GM23338 (cell line): ENCODE data around the gene IVD. TPM values are rescaled to one million over a fixed set of nuclear protein-coding genes. Genes with fewer than 3 reads are reported as not detected.

ENCODE experiments used
- POLR2AphosphoS5 ChIP-seq: IDR thresholded peaks from 2 replicates; pipeline ENCODE4 v1.6.1; 2016; ENCODE audit warnings: antibody characterized with exemption, low read depth
- STAT1 ChIP-seq: IDR thresholded peaks from one replicate; pipeline ENCODE4 v1.6.1; 2016; ENCODE audit warnings: antibody characterized with exemption; ENCODE audit not compliant: unreplicated experiment
- polyA plus RNA-seq: library from polyadenylated mRNA; unstranded; fragments of >200 nt; fragmentation: Nextera tagmentation; extraction: Ambion mirVana; gene quantifications from 2 replicates; pipeline ENCODE4 v1.2.1, GENCODE V29; 2016
- total RNA-seq: library from RNA; depleted of rRNA; stranded (reverse); fragments of >200 nt; shearing (Covaris generic); gene quantifications from 2 replicates; pipeline ENCODE4 v1.2.3, GENCODE V29; 2014
- TF ChIP-seq, protein P1 (sequence below): fragments of 250-450 bp; sonication (Bioruptor Pico); IDR thresholded peaks from 2 replicates; pipeline ENCODE4 v1.5.0; 2020; ENCODE audit warnings: mild to moderate bottlenecking, moderate library complexity
- TF ChIP-seq, protein P2 (sequence below): IDR thresholded peaks from one replicate; pipeline ENCODE4 v1.6.1; 2018; ENCODE audit warnings: antibody characterized with exemption; ENCODE audit not compliant: unreplicated experiment

The IVD gene
- total and polyA plus RNA-seq, 2 experiments from 2014 or later = 54.1 to 75.4 TPM

DNA sequence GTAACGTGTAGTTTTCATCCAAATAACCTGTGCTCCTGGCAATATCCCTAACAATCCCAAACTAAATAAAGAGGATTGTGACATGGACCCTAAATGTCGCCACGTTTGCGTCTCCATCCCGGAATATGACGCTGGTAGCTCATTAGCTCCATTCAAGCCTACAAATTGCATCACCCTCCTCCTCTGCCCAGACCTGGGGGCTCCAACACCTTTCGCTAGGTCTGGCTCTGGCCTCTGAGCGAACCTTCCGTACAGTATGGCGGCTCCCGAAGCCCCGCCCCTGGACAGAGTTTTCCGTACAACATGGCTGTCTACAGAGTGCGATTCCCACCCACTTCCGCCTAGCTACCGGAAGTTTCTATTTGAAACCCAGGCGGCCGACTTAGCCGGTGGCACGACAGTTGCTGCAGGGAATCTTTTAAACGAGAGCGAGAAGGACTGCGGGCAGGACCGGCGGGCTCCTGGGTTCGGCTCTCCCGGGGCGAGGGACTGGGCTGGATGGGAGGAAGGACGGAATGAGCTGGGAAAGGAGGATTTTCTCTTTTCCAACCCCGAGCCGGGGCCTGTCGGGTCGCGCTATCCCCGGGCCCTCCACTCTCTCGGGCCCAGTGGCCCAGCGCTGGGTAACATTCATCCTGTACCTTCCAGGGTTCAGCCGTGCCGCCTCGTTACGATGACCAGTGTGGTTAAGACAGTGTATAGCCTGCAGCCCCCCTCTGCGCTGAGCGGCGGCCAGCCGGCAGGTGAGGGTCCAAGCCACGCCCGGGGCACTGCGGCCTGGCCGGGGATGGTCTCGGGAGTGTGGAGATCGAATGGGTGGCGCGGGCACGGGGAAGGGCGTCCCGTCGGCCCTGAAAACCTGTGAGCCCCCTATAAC is 22.8 kb upstream of the IVD start, which contains the start of gene KNSTRN (continued):
- TF ChIP-seq, protein P1, sequence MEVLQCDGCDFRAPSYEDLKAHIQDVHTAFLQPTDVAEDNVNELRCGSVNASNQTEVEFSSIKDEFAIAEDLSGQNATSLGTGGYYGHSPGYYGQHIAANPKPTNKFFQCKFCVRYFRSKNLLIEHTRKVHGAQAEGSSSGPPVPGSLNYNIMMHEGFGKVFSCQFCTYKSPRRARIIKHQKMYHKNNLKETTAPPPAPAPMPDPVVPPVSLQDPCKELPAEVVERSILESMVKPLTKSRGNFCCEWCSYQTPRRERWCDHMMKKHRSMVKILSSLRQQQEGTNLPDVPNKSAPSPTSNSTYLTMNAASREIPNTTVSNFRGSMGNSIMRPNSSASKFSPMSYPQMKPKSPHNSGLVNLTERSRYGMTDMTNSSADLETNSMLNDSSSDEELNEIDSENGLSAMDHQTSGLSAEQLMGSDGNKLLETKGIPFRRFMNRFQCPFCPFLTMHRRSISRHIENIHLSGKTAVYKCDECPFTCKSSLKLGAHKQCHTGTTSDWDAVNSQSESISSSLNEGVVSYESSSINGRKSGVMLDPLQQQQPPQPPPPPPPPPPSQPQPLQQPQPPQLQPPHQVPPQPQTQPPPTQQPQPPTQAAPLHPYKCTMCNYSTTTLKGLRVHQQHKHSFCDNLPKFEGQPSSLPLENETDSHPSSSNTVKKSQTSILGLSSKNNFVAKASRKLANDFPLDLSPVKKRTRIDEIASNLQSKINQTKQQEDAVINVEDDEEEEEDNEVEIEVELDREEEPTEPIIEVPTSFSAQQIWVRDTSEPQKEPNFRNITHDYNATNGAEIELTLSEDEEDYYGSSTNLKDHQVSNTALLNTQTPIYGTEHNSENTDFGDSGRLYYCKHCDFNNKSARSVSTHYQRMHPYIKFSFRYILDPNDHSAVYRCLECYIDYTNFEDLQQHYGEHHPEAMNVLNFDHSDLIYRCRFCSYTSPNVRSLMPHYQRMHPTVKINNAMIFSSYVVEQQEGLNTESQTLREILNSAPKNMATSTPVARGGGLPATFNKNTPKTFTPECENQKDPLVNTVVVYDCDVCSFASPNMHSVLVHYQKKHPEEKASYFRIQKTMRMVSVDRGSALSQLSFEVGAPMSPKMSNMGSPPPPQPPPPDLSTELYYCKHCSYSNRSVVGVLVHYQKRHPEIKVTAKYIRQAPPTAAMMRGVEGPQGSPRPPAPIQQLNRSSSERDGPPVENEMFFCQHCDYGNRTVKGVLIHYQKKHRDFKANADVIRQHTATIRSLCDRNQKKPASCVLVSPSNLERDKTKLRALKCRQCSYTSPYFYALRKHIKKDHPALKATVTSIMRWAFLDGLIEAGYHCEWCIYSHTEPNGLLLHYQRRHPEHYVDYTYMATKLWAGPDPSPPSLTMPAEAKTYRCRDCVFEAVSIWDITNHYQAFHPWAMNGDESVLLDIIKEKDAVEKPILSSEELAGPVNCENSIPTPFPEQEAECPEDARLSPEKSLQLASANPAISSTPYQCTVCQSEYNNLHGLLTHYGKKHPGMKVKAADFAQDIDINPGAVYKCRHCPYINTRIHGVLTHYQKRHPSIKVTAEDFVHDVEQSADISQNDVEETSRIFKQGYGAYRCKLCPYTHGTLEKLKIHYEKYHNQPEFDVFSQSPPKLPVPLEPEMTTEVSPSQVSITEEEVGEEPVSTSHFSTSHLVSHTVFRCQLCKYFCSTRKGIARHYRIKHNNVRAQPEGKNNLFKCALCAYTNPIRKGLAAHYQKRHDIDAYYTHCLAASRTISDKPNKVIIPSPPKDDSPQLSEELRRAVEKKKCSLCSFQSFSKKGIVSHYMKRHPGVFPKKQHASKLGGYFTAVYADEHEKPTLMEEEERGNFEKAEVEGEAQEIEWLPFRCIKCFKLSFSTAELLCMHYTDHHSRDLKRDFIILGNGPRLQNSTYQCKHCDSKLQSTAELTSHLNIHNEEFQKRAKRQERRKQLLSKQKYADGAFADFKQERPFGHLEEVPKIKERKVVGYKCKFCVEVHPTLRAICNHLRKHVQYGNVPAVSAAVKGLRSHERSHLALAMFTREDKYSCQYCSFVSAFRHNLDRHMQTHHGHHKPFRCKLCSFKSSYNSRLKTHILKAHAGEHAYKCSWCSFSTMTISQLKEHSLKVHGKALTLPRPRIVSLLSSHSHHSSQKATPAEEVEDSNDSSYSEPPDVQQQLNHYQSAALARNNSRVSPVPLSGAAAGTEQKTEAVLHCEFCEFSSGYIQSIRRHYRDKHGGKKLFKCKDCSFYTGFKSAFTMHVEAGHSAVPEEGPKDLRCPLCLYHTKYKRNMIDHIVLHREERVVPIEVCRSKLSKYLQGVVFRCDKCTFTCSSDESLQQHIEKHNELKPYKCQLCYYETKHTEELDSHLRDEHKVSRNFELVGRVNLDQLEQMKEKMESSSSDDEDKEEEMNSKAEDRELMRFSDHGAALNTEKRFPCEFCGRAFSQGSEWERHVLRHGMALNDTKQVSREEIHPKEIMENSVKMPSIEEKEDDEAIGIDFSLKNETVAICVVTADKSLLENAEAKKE = no peak
- TF ChIP-seq STAT1 (no peak), POLR2AphosphoS5 (peak; percentile 88)
- TF ChIP-seq, protein P2, sequence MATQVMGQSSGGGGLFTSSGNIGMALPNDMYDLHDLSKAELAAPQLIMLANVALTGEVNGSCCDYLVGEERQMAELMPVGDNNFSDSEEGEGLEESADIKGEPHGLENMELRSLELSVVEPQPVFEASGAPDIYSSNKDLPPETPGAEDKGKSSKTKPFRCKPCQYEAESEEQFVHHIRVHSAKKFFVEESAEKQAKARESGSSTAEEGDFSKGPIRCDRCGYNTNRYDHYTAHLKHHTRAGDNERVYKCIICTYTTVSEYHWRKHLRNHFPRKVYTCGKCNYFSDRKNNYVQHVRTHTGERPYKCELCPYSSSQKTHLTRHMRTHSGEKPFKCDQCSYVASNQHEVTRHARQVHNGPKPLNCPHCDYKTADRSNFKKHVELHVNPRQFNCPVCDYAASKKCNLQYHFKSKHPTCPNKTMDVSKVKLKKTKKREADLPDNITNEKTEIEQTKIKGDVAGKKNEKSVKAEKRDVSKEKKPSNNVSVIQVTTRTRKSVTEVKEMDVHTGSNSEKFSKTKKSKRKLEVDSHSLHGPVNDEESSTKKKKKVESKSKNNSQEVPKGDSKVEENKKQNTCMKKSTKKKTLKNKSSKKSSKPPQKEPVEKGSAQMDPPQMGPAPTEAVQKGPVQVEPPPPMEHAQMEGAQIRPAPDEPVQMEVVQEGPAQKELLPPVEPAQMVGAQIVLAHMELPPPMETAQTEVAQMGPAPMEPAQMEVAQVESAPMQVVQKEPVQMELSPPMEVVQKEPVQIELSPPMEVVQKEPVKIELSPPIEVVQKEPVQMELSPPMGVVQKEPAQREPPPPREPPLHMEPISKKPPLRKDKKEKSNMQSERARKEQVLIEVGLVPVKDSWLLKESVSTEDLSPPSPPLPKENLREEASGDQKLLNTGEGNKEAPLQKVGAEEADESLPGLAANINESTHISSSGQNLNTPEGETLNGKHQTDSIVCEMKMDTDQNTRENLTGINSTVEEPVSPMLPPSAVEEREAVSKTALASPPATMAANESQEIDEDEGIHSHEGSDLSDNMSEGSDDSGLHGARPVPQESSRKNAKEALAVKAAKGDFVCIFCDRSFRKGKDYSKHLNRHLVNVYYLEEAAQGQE = peak; percentile 5
